DND-41 (cell line): ENCODE results near the gene MFSD6.
A peak's percentile ranks its signal among the peaks of the same experiment; 100 is the strongest.

ENCODE experiments used
- ATAC-seq: fragments of 200-7000 bp; cut with Tn5 transposase; 3 replicates; pipeline ENCODE4 v1.9.1; 2021; ENCODE audit warnings: low read depth; ENCODE audit not compliant: insufficient read depth
- DNase-seq: peaks from one replicate; pipeline ENCODE4 v3.0.0-alpha.2; 2020
- H2AFZ ChIP-seq: 2 replicates; pipeline ENCODE4 v1.6.0; 2012; ENCODE audit warnings: low read depth, low read length
- H3K27ac ChIP-seq: 2 replicates; pipeline ENCODE4 v1.5.1; 2012; ENCODE audit warnings: low read length, inconsistent platforms
- H3K27me3 ChIP-seq: fragments of 200-600 bp; sonication (generic); 2 replicates; pipeline ENCODE4 v1.6.0; 2012; ENCODE audit warnings: low read length, mild to moderate bottlenecking, inconsistent platforms; ENCODE audit not compliant: insufficient read depth, poor library complexity
- H3K36me3 ChIP-seq: 2 replicates; pipeline ENCODE4 v1.5.1; 2012; ENCODE audit warnings: low read length, inconsistent platforms; ENCODE audit not compliant: insufficient read depth
- H3K4me1 ChIP-seq: 2 replicates; pipeline ENCODE4 v1.5.1; 2012; ENCODE audit warnings: mild to moderate bottlenecking, low read length; ENCODE audit not compliant: insufficient read depth
- H3K4me2 ChIP-seq: 2 replicates; pipeline ENCODE4 v1.6.0; 2012; ENCODE audit warnings: mild to moderate bottlenecking, moderate library complexity, low read length, inconsistent platforms; ENCODE audit not compliant: insufficient read depth
- H3K4me3 ChIP-seq, 2 experiments: fragments of 200-600 bp in 1 of 2; shearing (Covaris generic) in 1 of 2; 2 replicates each; pipeline ENCODE4 v1.5.1; 2012 to 2016; ENCODE audit warnings: inconsistent platforms in 2 of 2, low read length in 2 of 2, mild to moderate bottlenecking in 2 of 2, low read depth in 1 of 2, moderate library complexity in 1 of 2
- H3K79me2 ChIP-seq: 2 replicates; pipeline ENCODE4 v1.6.0; 2012; ENCODE audit warnings: low read length, inconsistent platforms; ENCODE audit not compliant: insufficient read depth
- H3K9ac ChIP-seq: 2 replicates; pipeline ENCODE4 v1.6.0; 2012; ENCODE audit warnings: low read depth, mild to moderate bottlenecking, inconsistent platforms, low read length, moderate library complexity
- H3K9me3 ChIP-seq: 2 replicates; pipeline ENCODE4 v1.5.1; 2012; ENCODE audit warnings: low read length, moderate library complexity, mild to moderate bottlenecking, inconsistent platforms; ENCODE audit not compliant: insufficient read depth, severe bottlenecking
- H4K20me1 ChIP-seq: 2 replicates; pipeline ENCODE4 v1.6.0; 2012; ENCODE audit warnings: low read length; ENCODE audit not compliant: insufficient read depth
- CTCF ChIP-seq: IDR thresholded peaks from 2 replicates; pipeline ENCODE4 v1.5.1; 2012; ENCODE audit warnings: borderline replicate concordance, low read length, moderate library complexity, mild to moderate bottlenecking; ENCODE audit not compliant: poor library complexity, severe bottlenecking; ENCODE audit errors: extremely low read depth
- EZH2 ChIP-seq: IDR thresholded peaks from 3 replicates; pipeline ENCODE4 v1.6.1; 2012; ENCODE audit warnings: borderline replicate concordance, low read depth, mild to moderate bottlenecking, moderate library complexity, low read length, inconsistent platforms; ENCODE audit not compliant: severe bottlenecking

MFSD6 gene

GRCh38 chr2:190533968-190534309 lies 125.8 kb downstream of the MFSD6 start:
- no peaks in the 10 kb centered on the region for H4K20me1 ChIP-seq
- ATAC-seq (no peak; the same call in 2 of the 3 replicates), DNase-seq (no peak)
- TF ChIP-seq CTCF (peak; percentile 1), EZH2 (no peak)
- H3K4me3 ChIP-seq = peak overlapping the region; percentile 27 to 63; a peak in 3 of 4 replicates
- H3K27me3 ChIP-seq = no peaks in the 10 kb centered on the region
- H3K27ac ChIP-seq = peak overlapping the region; percentile 94
- peaks cover 62% of the 10 kb centered on the region for H3K79me2 ChIP-seq
- peaks cover 6% of the 10 kb centered on the region for H3K36me3 ChIP-seq
- H3K9me3 ChIP-seq = peaks cover 6% of the 10 kb centered on the region
- H3K4me2 ChIP-seq = peak overlapping the region; percentile 70
- H2AFZ ChIP-seq = peak overlapping the region; percentile 65
- H3K4me1 ChIP-seq = peaks cover 37% of the 10 kb centered on the region
- H3K9ac ChIP-seq = peak overlapping the region; percentile 71

- Histone ChIP-seq H3K4me1 (peaks cover 37% of the 10 kb centered on the region), H2AFZ (peak within 1 kb of the TSS; percentile 65), H3K9me3 (peaks cover 12% of the 10 kb centered on the region), H3K36me3 (peaks cover 6% of the 10 kb centered on the region), H3K27ac (peak within 1 kb of the TSS; percentile 94), H4K20me1 (no peaks in the 10 kb centered on the region), H3K4me3 (peak within 1 kb of the TSS; percentile 27 to 63), H3K9ac (peak within 1 kb of the TSS; percentile 71), H3K4me2 (peak within 1 kb of the TSS; percentile 70), H3K27me3 (no peaks in the 10 kb centered on the region), H3K79me2 (peaks cover 60% of the 10 kb centered on the region)
- peak; percentile 83 for ATAC-seq
- TF ChIP-seq EZH2 = no peak
- no peak for TF ChIP-seq CTCF
- DNase-seq = peak; percentile 91
Observed at GRCh38 chr2:190534310-190535120, 126.4 kb downstream of the MFSD6 start, which contains the start of gene NEMP2. NEMP2 (minus strand) TSS chr2:190534722; CDS start chr2:190534655, 67 bp downstream.

DNA sequence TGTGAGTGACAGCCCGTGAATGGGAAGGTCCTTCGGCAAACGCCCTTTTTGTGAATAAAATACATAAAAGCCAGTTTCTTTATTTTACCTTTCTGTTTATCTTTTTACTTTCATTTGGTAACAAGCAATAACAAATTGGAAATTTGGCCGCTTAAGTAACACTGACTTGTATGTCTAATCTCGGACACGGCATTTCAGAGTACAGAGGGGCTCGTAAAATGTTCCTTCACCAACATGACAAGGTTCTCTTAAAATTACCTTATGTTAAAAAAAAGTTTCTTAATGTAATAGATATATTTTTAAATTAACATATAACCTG lies 126.9 kb downstream of the MFSD6 start:
- peak overlapping the region; percentile 70 for H3K4me2 ChIP-seq
- no peaks in the 10 kb centered on the region for H3K27me3 ChIP-seq
- no peaks in the 10 kb centered on the region for H4K20me1 ChIP-seq
- peaks cover 37% of the 10 kb centered on the region for H3K4me1 ChIP-seq
- TF ChIP-seq EZH2 = no peak
- TF ChIP-seq CTCF = no peak
- peak overlapping the region; percentile 65 for H2AFZ ChIP-seq
- H3K4me3 ChIP-seq = peak overlapping the region; percentile 27 to 63
- H3K27ac ChIP-seq = peak overlapping the region; percentile 94
- no peak for ATAC-seq
- H3K36me3 ChIP-seq = peaks cover 6% of the 10 kb centered on the region
- H3K79me2 ChIP-seq = peaks cover 58% of the 10 kb centered on the region
- H3K9me3 ChIP-seq = peaks cover 17% of the 10 kb centered on the region
- no peak for DNase-seq
- H3K9ac ChIP-seq = peak overlapping the region; percentile 71
